Nephron (organoid): ENCODE measurements around the gene CASP7.

Source experiments
- H3K27ac Mint-ChIP-seq, 3 experiments: 2 replicates each; pipeline ENCODE4 v1.8.0; 2020; ENCODE audit warnings: mixed read lengths in 3 of 3, mild to moderate bottlenecking in 2 of 3, moderate library complexity in 1 of 3
- H3K27me3 Mint-ChIP-seq: 2 replicates; pipeline ENCODE4 v1.8.0; 2021; ENCODE audit warnings: low read depth, mild to moderate bottlenecking, moderate library complexity, mixed read lengths
- H3K36me3 Mint-ChIP-seq: 2 replicates; pipeline ENCODE4 v1.8.0; 2020; ENCODE audit warnings: low read depth, mixed read lengths
- H3K4me1 Mint-ChIP-seq: 2 replicates; pipeline ENCODE4 v1.8.0; 2020; ENCODE audit warnings: mixed read lengths
- H3K4me3 Mint-ChIP-seq, 3 experiments: 2 replicates each; pipeline ENCODE4 v1.8.0; 2020; ENCODE audit warnings: mild to moderate bottlenecking in 3 of 3, mixed read lengths in 3 of 3, moderate library complexity in 2 of 3
- H3K9me3 Mint-ChIP-seq: 2 replicates; pipeline ENCODE4 v1.8.0; 2020; ENCODE audit warnings: mixed read lengths
- CTCF ChIP-seq, 3 experiments: fragments of 200-600 bp; sonication (generic); IDR thresholded peaks; one replicate each; pipeline ENCODE4 v1.5.0; 2021; ENCODE audit warnings: antibody characterized with exemption in 3 of 3; ENCODE audit not compliant: unreplicated experiment in 3 of 3

The CASP7 gene

GRCh38 chr10:113643183-113643582, 36.5 kb upstream of the CASP7 start:
- Mint-ChIP-seq H3K9me3 (no peaks in the 10 kb centered on the region), H3K4me3 (no peak overlapping the region), H3K27me3 (peaks cover 8% of the 10 kb centered on the region), H3K27ac (no peak overlapping the region), H3K4me1 (peaks cover 6% of the 10 kb centered on the region), H3K36me3 (no peaks in the 10 kb centered on the region)
- no peak for TF ChIP-seq CTCF (IDR thresholded peaks at IDR 0.05; ENCODE audit: unreplicated experiment in 3 of 3)

- Mint-ChIP-seq H3K4me3 (no peak overlapping the region), H3K36me3 (no peaks in the 10 kb centered on the region), H3K27me3 (peaks cover 8% of the 10 kb centered on the region), H3K27ac (no peak overlapping the region), H3K9me3 (no peaks in the 10 kb centered on the region), H3K4me1 (peaks cover 10% of the 10 kb centered on the region)
- TF ChIP-seq CTCF (IDR thresholded peaks at IDR 0.05; ENCODE audit: unreplicated experiment in 3 of 3): no peak
Measured at GRCh38 chr10:113644185-113645120, 35.3 kb upstream of the CASP7 start.

- no peak for TF ChIP-seq CTCF (IDR thresholded peaks at IDR 0.05; ENCODE audit: unreplicated experiment in 3 of 3)
- no peak overlapping the region for H3K27ac Mint-ChIP-seq
- H3K9me3 Mint-ChIP-seq: no peaks in the 10 kb centered on the region
- peaks cover 10% of the 10 kb centered on the region for H3K4me1 Mint-ChIP-seq
- no peaks in the 10 kb centered on the region for H3K36me3 Mint-ChIP-seq
- peaks cover 2% of the 10 kb centered on the region for H3K27me3 Mint-ChIP-seq
- no peak overlapping the region for H3K4me3 Mint-ChIP-seq
Measured at GRCh38 chr10:113646336-113647201, 33.1 kb upstream of the CASP7 start.

GRCh38 chr10:113647812-113648211, 31.9 kb upstream of the CASP7 start:
- Mint-ChIP-seq H3K36me3 (no peaks in the 10 kb centered on the region), H3K9me3 (no peaks in the 10 kb centered on the region), H3K27ac (no peak overlapping the region), H3K4me3 (no peak overlapping the region), H3K4me1 (peaks cover 10% of the 10 kb centered on the region), H3K27me3 (peaks cover 6% of the 10 kb centered on the region)
- no peak for TF ChIP-seq CTCF (IDR thresholded peaks at IDR 0.05; ENCODE audit: unreplicated experiment in 3 of 3)

- no peaks in the 10 kb centered on the region for H3K36me3 Mint-ChIP-seq
- no peak overlapping the region for H3K4me3 Mint-ChIP-seq
- TF ChIP-seq CTCF (IDR thresholded peaks at IDR 0.05; ENCODE audit: unreplicated experiment in 3 of 3): no peak
- no peaks in the 10 kb centered on the region for H3K9me3 Mint-ChIP-seq
- no peak overlapping the region for H3K27ac Mint-ChIP-seq
- peaks cover 6% of the 10 kb centered on the region for H3K27me3 Mint-ChIP-seq
- H3K4me1 Mint-ChIP-seq: peaks cover 10% of the 10 kb centered on the region
Measured at GRCh38 chr10:113648478-113648877, 31.2 kb upstream of the CASP7 start.
